Kidney (tissue), 14 donors: Measurements from ENCODE around the gene PDK2. TPM values are rescaled to one million over a fixed set of nuclear protein-coding genes. Genes with fewer than 3 reads are reported as not detected.

ENCODE experiments used
- DNase-seq, 5 donors: peaks; one replicate each; pipeline ENCODE4 v3.0.0-alpha.2; 2013 to 2020
- FAIRE-seq: peaks from 2 replicates; lab custom pipeline; 2012; peaks lifted over from hg19 to GRCh38; lab: Jason Lieb, UNC
- H3K27ac ChIP-seq, 2 donors: one replicate each; pipeline ENCODE4 v1.7.0; 2013; ENCODE audit warnings: low read depth in 2 of 2, low read length in 2 of 2, inconsistent platforms in 1 of 2
- H3K27me3 ChIP-seq: one replicate; pipeline ENCODE4 v1.7.1; 2013; ENCODE audit warnings: low read length, inconsistent platforms; ENCODE audit not compliant: control insufficient read depth, insufficient read depth
- H3K36me3 ChIP-seq, 3 donors: one replicate each; pipeline versions ENCODE4 v1.7.0 to v1.7.1; 2013; ENCODE audit warnings: low read length in 3 of 3, control low read depth in 1 of 3, inconsistent platforms in 1 of 3; ENCODE audit not compliant: insufficient read depth in 3 of 3, control insufficient read depth in 2 of 3
- H3K4me1 ChIP-seq, 3 donors: one replicate each; pipeline versions ENCODE4 v1.7.0 to v1.7.1; 2013; ENCODE audit warnings: low read length in 3 of 3, inconsistent platforms in 1 of 3, low read depth in 1 of 3; ENCODE audit not compliant: control insufficient read depth in 2 of 3, insufficient read depth in 2 of 3
- H3K4me3 ChIP-seq, 3 donors: one replicate each; pipeline versions ENCODE4 v1.7.0 to v1.8.1; 2013; ENCODE audit warnings: low read length in 3 of 3, control low read depth in 1 of 3, inconsistent platforms in 1 of 3
- H3K9ac ChIP-seq, 3 donors: one replicate each; pipeline versions ENCODE4 v1.7.0 to v1.7.1; 2013; ENCODE audit warnings: low read length in 3 of 3, control low read depth in 1 of 3, inconsistent platforms in 1 of 3
- H3K9me3 ChIP-seq, 3 donors: one replicate each; pipeline versions ENCODE4 v1.7.0 to v1.7.1; 2013; ENCODE audit warnings: low read length in 3 of 3, control low read depth in 1 of 3, inconsistent platforms in 1 of 3; ENCODE audit not compliant: control insufficient read depth in 2 of 3, insufficient read depth in 1 of 3
- CTCF ChIP-seq: IDR thresholded peaks from 3 replicates; pipeline ENCODE4 v1.5.1; 2012; ENCODE audit warnings: mild to moderate bottlenecking, moderate library complexity, borderline replicate concordance; ENCODE audit not compliant: insufficient read depth; ENCODE audit errors: extremely low read depth
- intact Hi-C: fragments of 100-400 bp; cut with DNase I; formaldehyde crosslinking; loops from one replicate; pipeline ENCODE4 v1.11.1; 2022
- polyA plus RNA-seq: library from polyadenylated mRNA; stranded (reverse); fragments of 350-450 nt; fragmentation: Illumina TruSeq; extraction: RNeasy Lipid Tissue Mini Kit (QIAGEN cat#74804); gene quantifications from one replicate; pipeline ENCODE4 v1.2.3, GENCODE V29; 2014; ENCODE audit warnings: low read depth, low replicate concordance; ENCODE audit not compliant: insufficient read depth
- total RNA-seq: library from RNA; stranded (reverse); fragmentation: NEBNext Ultra II Directional; extraction: Animal tissue kit (Norgen Biotek cat#: 25700); gene quantifications from one replicate; pipeline ENCODE4 v1.2.1, GENCODE V29; 2021
- donor health status: control.
- donor health status: control.
- donor health status: control.
- donor health status: control.
- donor health status: control.
- donor health status: DM: yes; HTN: yes; CAD: no.
- donor health status: Normal renal cell carcinoma (clear cell type).

The PDK2 gene
- total and polyA plus RNA-seq, 2 donors from 2014 or later, result 41.9 to 121 TPM

- DNase-seq, result peak in 4 of 5 donors; percentile 29 to 96 (median 51)
- intact Hi-C loops, result no loop called here
- no peak for FAIRE-seq
- TF ChIP-seq CTCF, result no peak
- Histone ChIP-seq H3K4me3 (no peak overlapping the region), H3K27ac (peak overlapping the region; percentile 80 to 89), H3K27me3 (no peaks in the 10 kb centered on the region), H3K4me1 (peaks cover 0 to 67% (median 66%) of the 10 kb centered on the region in 3 donors), H3K9ac (peak overlapping the region in 2 of 3 donors; percentile 1 to 75), H3K36me3 (peaks cover 0 to 4% (median 0%) of the 10 kb centered on the region in 3 donors), H3K9me3 (no peaks in the 10 kb centered on the region)
Observed at GRCh38 chr17:50062293-50063243, 32.6 kb upstream of the PDK2 start.

DNA sequence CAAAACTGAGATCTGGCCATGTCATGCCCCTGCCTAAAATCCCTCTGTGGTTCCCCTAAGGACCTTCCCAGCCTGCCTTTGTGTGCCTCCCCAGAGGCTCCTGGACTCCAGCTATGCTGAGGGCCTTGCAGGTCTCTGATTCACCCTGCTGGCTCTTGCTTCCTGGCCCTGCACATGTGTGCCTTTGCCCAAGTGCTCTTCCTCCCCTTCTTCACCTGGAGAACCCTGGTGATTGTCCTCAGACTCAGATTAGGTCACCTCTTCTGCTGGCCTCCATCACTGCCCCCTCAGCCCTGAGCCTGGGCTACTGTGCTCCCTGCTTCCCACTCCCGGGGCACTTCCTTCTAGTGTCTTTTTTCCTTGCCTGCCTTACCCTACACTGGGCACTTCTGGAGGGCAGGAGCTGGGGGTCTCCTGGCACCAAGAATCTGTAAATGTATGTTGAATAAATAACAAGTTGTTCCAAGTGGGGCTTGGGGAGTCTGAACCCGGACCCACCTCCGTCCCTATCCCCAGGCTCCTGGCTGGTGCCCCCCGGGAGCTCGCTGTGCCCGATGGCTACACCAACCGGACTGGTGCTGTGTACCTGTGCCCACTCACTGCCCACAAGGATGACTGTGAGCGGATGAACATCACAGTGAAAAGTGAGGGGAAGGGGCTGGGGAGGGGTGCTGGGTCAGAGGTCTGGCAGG is 31.4 kb upstream of the PDK2 start:
- intact Hi-C loops, result no loop called here
- Histone ChIP-seq H3K27ac (peak overlapping the region; percentile 80 to 89), H3K9me3 (no peaks in the 10 kb centered on the region), H3K27me3 (no peaks in the 10 kb centered on the region), H3K9ac (peak overlapping the region in 1 of 3 donors; percentile 75), H3K4me1 (peaks cover 0 to 57% (median 57%) of the 10 kb centered on the region in 3 donors), H3K4me3 (no peak overlapping the region), H3K36me3 (peaks cover 0 to 10% (median 0%) of the 10 kb centered on the region in 3 donors)
- TF ChIP-seq CTCF, result no peak
- DNase-seq, result peak in 1 of 5 donors; percentile 72
- FAIRE-seq, result no peak

DNA sequence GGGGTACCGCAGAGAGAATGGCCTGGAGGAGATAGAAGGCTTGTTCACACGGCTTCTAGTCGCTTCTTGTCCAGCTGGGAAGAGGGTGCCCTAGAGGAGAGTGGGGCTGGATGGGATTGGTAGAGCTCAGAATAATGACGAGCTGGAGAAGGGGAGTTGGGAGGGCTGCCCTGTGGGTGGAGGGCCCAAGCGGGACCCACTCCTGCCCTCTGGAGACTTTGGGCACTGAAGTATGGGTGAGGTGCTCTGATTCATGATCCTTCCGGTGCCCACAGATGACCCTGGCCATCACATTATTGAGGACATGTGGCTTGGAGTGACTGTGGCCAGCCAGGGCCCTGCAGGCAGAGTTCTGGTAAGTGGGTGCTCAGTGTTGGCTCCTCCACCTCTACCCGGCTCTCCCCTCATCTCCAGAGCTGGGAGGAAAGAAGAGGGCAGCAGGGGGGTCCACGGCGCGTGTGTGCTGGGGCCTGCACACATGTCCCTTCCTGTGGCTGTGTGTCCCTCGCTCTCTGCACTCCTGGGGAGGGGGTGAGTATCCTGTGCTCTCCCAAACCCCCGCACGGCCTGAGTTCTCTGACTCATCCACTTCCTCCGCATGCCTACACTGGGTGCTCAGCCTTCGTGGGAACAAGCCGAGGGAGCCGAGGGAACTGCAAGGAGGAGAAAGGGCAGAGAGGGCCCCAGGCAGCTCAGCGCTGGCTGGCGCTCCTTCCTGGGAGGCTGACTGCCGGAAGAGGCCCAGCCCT is 30.7 kb upstream of the PDK2 start:
- Histone ChIP-seq H3K4me3 (no peak overlapping the region), H3K36me3 (peaks cover 0 to 10% (median 0%) of the 10 kb centered on the region in 3 donors), H3K27me3 (no peaks in the 10 kb centered on the region), H3K9me3 (no peaks in the 10 kb centered on the region), H3K9ac (peak overlapping the region in 2 of 3 donors; percentile 1 to 75), H3K4me1 (peaks cover 0 to 50% (median 49%) of the 10 kb centered on the region in 3 donors), H3K27ac (peak overlapping the region; percentile 66 to 89)
- no peak for TF ChIP-seq CTCF
- DNase-seq (peak in 4 of 5 donors; percentile 33 to 94 (median 55)), FAIRE-seq (no peak)
- intact Hi-C loops, result no loop called here
